ENCODE results near the gene ZNF337. TPM values are rescaled to one million over a fixed set of nuclear protein-coding genes. Genes with fewer than 3 reads are reported as not detected.

Gene ZNF337
- 1 to 10 TPM; 7.1 to 9.4 (median 8.0) TPM for total RNA-seq

DNA sequence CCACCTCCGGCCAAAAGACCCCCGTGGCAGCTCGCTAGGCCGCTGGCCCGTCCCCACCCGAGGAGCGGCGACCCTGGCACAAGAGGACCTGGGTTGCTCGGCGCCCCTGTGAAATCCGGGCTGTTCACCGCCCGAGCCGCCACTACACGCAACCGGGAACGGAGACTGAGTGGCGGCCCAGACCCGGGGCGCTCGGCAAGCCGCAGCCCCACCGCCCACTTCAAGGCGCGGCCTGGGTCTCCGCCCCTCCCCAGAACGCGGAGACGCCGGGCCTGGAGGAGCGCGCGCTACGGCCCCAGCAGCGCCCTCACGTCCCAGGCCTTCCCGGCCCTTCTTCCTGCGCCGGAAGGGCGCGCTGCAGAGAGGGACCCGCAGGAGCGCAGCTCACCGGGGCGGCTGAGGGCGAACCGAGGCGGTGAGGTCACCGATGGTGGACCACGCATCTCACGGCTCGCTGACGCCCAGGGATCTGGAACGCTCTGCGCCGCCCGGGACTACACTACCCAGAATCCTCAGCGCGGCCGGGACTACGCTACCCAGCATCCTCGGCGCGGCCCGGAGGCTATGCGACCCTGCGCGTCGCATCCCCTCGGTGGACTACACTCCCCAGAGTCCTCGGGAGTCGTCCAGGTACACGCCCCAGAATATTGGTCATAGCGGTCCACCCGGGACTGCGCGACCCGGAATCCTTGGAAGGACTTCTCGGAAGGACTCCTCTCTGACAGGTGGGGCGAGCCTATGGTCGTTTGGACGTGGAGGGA, at the start of gene ZNF337:
Gene ZNF337, minus strand, starts transcription at position 483 of the 761 bp plus-strand sequence. CDS start 10,436 bp downstream, outside the sequence.
- peak; percentile 92 to 93 for DNase-seq
- no peaks in the 10 kb centered on the region for H3K9me3 ChIP-seq
- no peaks in the 10 kb centered on the region for H3K27me3 ChIP-seq
- TF ChIP-seq, protein P1, sequence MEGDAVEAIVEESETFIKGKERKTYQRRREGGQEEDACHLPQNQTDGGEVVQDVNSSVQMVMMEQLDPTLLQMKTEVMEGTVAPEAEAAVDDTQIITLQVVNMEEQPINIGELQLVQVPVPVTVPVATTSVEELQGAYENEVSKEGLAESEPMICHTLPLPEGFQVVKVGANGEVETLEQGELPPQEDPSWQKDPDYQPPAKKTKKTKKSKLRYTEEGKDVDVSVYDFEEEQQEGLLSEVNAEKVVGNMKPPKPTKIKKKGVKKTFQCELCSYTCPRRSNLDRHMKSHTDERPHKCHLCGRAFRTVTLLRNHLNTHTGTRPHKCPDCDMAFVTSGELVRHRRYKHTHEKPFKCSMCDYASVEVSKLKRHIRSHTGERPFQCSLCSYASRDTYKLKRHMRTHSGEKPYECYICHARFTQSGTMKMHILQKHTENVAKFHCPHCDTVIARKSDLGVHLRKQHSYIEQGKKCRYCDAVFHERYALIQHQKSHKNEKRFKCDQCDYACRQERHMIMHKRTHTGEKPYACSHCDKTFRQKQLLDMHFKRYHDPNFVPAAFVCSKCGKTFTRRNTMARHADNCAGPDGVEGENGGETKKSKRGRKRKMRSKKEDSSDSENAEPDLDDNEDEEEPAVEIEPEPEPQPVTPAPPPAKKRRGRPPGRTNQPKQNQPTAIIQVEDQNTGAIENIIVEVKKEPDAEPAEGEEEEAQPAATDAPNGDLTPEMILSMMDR (IDR thresholded peaks at IDR 0.05 in 4 of 5, conservative IDR thresholded peaks at IDR 0.05 in 1 of 5): peak in 1 of 5 experiments; percentile 8
- TF ChIP-seq POLR2A (IDR thresholded peaks at IDR 0.05): peak; percentile 73 to 83
- intact Hi-C loops (cut with DNase I; ENCODE audit: low total_unique reads): loop anchor here (2.0 to 5.0 kb wide), 3 partner anchors 74 to 304 kb away; partner anchors contain the start of gene ABHD12
- H3K4me3 ChIP-seq: peak within 1 kb of the TSS; percentile 86 to 95 (median 92)
- H3K27ac ChIP-seq: peak within 1 kb of the TSS; percentile 80 to 92 (median 84)
- peak; percentile 97 for ATAC-seq
- H3K36me3 ChIP-seq: no peaks in the 10 kb centered on the region
- H3K4me1 ChIP-seq: peaks cover 8 to 11% of the 10 kb centered on the region in 2 donors
- in situ Hi-C loops (cut with MboI; ENCODE audit: low sequenced_read_pairs in 4 of 4): loop anchor here in 3 of 4 donors (5.0 to 25.0 kb wide), 4 partner anchors 74 to 634 kb away; partner anchors contain the start of genes ABHD12 (in 1 of the 3), ACSS1 (in 1 of the 3) and NANP (in 1 of the 3)

DNA sequence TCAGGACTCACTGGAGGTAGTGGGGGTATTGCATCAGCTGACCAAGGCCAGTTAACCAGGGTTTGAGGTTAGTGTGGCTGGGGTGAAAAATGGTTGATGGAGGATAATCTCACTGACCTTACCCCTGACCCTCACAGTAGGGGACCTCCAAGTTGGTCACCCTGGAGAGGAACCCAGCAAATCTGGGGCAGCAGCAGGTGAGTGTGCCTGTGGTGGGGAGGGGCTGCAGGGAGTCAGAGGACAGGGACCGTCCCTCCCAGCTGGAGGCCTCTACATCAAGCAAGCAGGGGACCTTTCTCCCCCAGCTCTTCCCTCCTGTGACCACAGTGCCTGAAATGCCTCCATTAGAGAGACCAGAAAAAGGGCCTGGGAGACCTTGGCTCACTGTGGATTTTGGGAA, 49.1 kb upstream of the ZNF337 start:
- no peaks in the 10 kb centered on the region for H3K27me3 ChIP-seq
- no peak overlapping the region for H3K4me3 ChIP-seq
- no peaks in the 10 kb centered on the region for H3K36me3 ChIP-seq
- H3K4me1 ChIP-seq: no peaks in the 10 kb centered on the region
- DNase-seq (no peak), ATAC-seq (no peak)
- TF ChIP-seq, protein P1 (IDR thresholded peaks at IDR 0.05 in 4 of 5, conservative IDR thresholded peaks at IDR 0.05 in 1 of 5): no peak
- TF ChIP-seq POLR2A (IDR thresholded peaks at IDR 0.05): no peak
- intact Hi-C loops (cut with DNase I; ENCODE audit: low total_unique reads): no loop called here
- in situ Hi-C loops (cut with MboI; ENCODE audit: low sequenced_read_pairs in 4 of 4): no loop called here
- H3K9me3 ChIP-seq: no peaks in the 10 kb centered on the region
- no peak overlapping the region for H3K27ac ChIP-seq

DNA sequence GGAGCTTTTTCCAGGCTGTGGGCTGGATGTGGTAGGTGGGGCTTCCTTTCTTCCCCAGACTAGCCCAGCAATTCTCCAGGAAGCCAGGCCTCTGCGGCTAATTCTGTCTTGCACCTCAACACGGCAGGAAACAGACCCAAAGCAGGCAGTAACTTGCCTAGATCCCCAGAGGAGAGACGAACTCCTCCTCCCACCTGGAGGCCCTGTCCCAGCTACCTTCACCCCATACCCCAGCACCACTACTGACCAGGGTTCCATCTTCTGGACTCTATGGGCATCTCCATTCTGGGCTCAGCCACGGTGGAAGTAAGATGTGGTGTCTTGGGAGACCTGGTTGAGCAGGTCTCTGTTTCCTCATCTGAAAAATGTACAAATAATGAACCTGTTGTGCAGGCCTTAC, 48.4 kb upstream of the ZNF337 start:
- H3K27me3 ChIP-seq: no peaks in the 10 kb centered on the region
- no peaks in the 10 kb centered on the region for H3K9me3 ChIP-seq
- H3K4me3 ChIP-seq: no peak overlapping the region
- in situ Hi-C loops (cut with MboI; ENCODE audit: low sequenced_read_pairs in 4 of 4): no loop called here
- no peak for DNase-seq
- ATAC-seq: no peak
- no peaks in the 10 kb centered on the region for H3K36me3 ChIP-seq
- TF ChIP-seq, protein P1 (IDR thresholded peaks at IDR 0.05 in 4 of 5, conservative IDR thresholded peaks at IDR 0.05 in 1 of 5): no peak
- no peak overlapping the region for H3K27ac ChIP-seq
- no peaks in the 10 kb centered on the region for H3K4me1 ChIP-seq
- intact Hi-C loops (cut with DNase I; ENCODE audit: low total_unique reads): no loop called here

DNA sequence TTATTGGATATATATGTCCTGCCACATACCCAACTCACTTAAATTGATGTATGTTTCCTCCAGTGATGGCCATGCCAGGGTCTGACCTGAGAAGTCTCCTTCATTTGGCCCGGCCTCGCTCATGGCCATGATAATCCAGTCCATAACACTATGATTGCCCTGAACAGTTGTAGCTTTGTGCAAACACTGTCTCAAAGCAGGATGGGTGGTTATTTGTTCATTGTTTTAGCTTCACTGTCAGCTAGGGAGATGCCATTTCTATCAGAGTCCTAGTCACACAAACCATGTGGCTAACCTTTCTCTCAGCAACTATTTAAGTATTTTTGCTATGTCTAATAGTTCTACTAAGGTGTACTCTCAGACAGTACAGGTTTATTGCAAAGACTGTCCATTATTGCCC, 47.6 kb upstream of the ZNF337 start:
- no peaks in the 10 kb centered on the region for H3K4me1 ChIP-seq
- H3K27ac ChIP-seq: no peak overlapping the region
- no peak overlapping the region for H3K4me3 ChIP-seq
- TF ChIP-seq POLR2A (IDR thresholded peaks at IDR 0.05): no peak
- TF ChIP-seq, protein P1 (IDR thresholded peaks at IDR 0.05 in 4 of 5, conservative IDR thresholded peaks at IDR 0.05 in 1 of 5): no peak
- no peak for DNase-seq
- in situ Hi-C loops (cut with MboI; ENCODE audit: low sequenced_read_pairs in 4 of 4): no loop called here
- ATAC-seq: no peak
- no peaks in the 10 kb centered on the region for H3K36me3 ChIP-seq
- H3K9me3 ChIP-seq: no peaks in the 10 kb centered on the region
- no peaks in the 10 kb centered on the region for H3K27me3 ChIP-seq
- intact Hi-C loops (cut with DNase I; ENCODE audit: low total_unique reads): no loop called here

All from gastrocnemius medialis (tissue), 4 donors.